ENCODE results near the gene MNAT1.

MNAT1 gene

DNA sequence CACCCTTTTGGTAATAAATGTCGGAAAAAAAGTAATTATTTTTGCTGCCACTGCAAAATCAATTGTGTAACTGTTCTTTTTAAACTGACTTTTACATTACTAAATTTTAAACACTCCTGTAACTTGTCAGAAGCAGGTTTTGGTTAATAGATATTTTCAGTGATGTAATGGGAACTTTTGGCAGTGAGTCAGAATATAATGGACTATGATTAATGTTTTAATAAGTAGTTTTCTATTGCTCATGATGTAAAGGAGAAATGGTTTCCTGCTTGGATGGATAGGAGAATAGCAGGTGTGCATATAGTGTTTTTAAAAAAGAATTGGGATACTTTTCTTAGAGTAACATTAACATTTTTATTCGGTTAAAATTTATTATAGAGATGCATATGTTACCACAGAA, 187.5 kb downstream of the MNAT1 start:
- no peaks in the 10 kb centered on the region for H3K27me3 ChIP-seq (ENCODE audit: control insufficient read depth in 3 of 3, insufficient read depth in 3 of 3, low read depth in 1 of 3, low read length in 3 of 3)
- H3K79me1 ChIP-seq (ENCODE audit: low read depth, low read length) = no peaks in the 10 kb centered on the region
- H3K18ac ChIP-seq (ENCODE audit: low read length) = no peak overlapping the region
- H3K27ac ChIP-seq (replicated peaks; ENCODE audit: low read length) = no peak overlapping the region
- no peak overlapping the region for H2BK120ac ChIP-seq (ENCODE audit: low read depth, low read length)
- no peak for DNase-seq (ENCODE audit: low spot score)
- no peak overlapping the region for H3K4ac ChIP-seq (ENCODE audit: low read length)
- H3K4me2 ChIP-seq (ENCODE audit: insufficient read depth, low read length, poor library complexity, severe bottlenecking) = no peak overlapping the region
- no peak overlapping the region for H2BK15ac ChIP-seq (ENCODE audit: low read length)
- H3K14ac ChIP-seq (ENCODE audit: low read length) = no peak overlapping the region
- no peaks in the 10 kb centered on the region for H3K9me3 ChIP-seq (replicated peaks in 1 of 2; ENCODE audit: control insufficient read depth in 2 of 2, insufficient read depth in 1 of 2, low read depth in 1 of 2, low read length in 2 of 2)
- H4K91ac ChIP-seq (ENCODE audit: low read depth, low read length, poor library complexity) = no peak overlapping the region
- WGBS, 2 donors (ENCODE audit: extremely low coverage in 2 of 2, insufficient read length in 2 of 2, insufficient replicate concordance in 1 of 2) = no CpG with 5 or more reads among the region's 2 CpGs
- H3K9ac ChIP-seq (ENCODE audit: low read depth, low read length, poor library complexity) = no peak overlapping the region
- H3K4me3 ChIP-seq (ENCODE audit: low read length in 2 of 2) = no peak overlapping the region
- H2AFZ ChIP-seq (ENCODE audit: low read length) = no peak overlapping the region
- no peaks in the 10 kb centered on the region for H3K4me1 ChIP-seq (ENCODE audit: control insufficient read depth in 2 of 2, insufficient read depth in 1 of 2, low read depth in 1 of 2, low read length in 2 of 2)
- H3K36me3 ChIP-seq (replicated peaks in 1 of 2; ENCODE audit: control insufficient read depth in 2 of 2, insufficient read depth in 2 of 2, low read length in 2 of 2) = peaks cover 0 to 1% of the 10 kb centered on the region in 2 donors
- no peak overlapping the region for H2AK5ac ChIP-seq (ENCODE audit: low read depth, low read length)
- no peak overlapping the region for H2BK5ac ChIP-seq (ENCODE audit: low read length)
- no peak overlapping the region for H4K8ac ChIP-seq (ENCODE audit: low read depth, low read length)
- no peak overlapping the region for H3K23ac ChIP-seq (ENCODE audit: low read depth, low read length, poor library complexity)
- no peak overlapping the region for H2BK12ac ChIP-seq (ENCODE audit: low read length)

DNA sequence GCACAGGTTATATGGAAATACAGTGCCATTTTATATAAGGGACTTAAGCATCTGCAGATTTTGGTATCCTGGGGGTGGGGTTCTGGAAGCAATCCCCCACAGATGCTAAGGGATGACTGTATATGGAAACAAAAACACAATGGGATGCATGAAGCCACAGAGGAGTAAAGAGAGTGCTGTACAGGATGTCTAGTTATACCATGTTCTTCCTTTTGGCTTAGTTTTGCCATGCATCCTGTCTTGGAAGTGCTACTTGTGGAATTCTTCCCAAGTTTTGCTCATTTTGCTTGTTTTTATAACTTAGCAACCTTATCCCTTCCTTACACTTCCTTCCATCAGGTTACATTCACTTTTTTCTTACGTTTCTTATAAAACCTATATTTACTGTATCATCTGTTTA, 190.7 kb downstream of the MNAT1 start:
- no peak overlapping the region for H3K18ac ChIP-seq (ENCODE audit: low read length)
- no peak for DNase-seq (ENCODE audit: low spot score)
- H3K23ac ChIP-seq (ENCODE audit: low read depth, low read length, poor library complexity) = no peak overlapping the region
- no peak overlapping the region for H4K91ac ChIP-seq (ENCODE audit: low read depth, low read length, poor library complexity)
- no peak overlapping the region for H2AFZ ChIP-seq (ENCODE audit: low read length)
- no peak overlapping the region for H4K8ac ChIP-seq (ENCODE audit: low read depth, low read length)
- no peak overlapping the region for H3K4me3 ChIP-seq (ENCODE audit: low read length in 2 of 2)
- H2BK120ac ChIP-seq (ENCODE audit: low read depth, low read length) = no peak overlapping the region
- no peaks in the 10 kb centered on the region for H3K27me3 ChIP-seq (ENCODE audit: control insufficient read depth in 3 of 3, insufficient read depth in 3 of 3, low read depth in 1 of 3, low read length in 3 of 3)
- H3K9me3 ChIP-seq (replicated peaks in 1 of 2; ENCODE audit: control insufficient read depth in 2 of 2, insufficient read depth in 1 of 2, low read depth in 1 of 2, low read length in 2 of 2) = no peaks in the 10 kb centered on the region
- no peaks in the 10 kb centered on the region for H3K36me3 ChIP-seq (replicated peaks in 1 of 2; ENCODE audit: control insufficient read depth in 2 of 2, insufficient read depth in 2 of 2, low read length in 2 of 2)
- H3K9ac ChIP-seq (ENCODE audit: low read depth, low read length, poor library complexity) = no peak overlapping the region
- no peak overlapping the region for H3K4ac ChIP-seq (ENCODE audit: low read length)
- H3K27ac ChIP-seq (replicated peaks; ENCODE audit: low read length) = no peak overlapping the region
- H3K4me1 ChIP-seq (ENCODE audit: control insufficient read depth in 2 of 2, insufficient read depth in 1 of 2, low read depth in 1 of 2, low read length in 2 of 2) = no peaks in the 10 kb centered on the region
- no peak overlapping the region for H2BK15ac ChIP-seq (ENCODE audit: low read length)
- no peaks in the 10 kb centered on the region for H3K79me1 ChIP-seq (ENCODE audit: low read depth, low read length)
- H3K14ac ChIP-seq (ENCODE audit: low read length) = no peak overlapping the region
- no peak overlapping the region for H3K4me2 ChIP-seq (ENCODE audit: insufficient read depth, low read length, poor library complexity, severe bottlenecking)
- no peak overlapping the region for H2AK5ac ChIP-seq (ENCODE audit: low read depth, low read length)
- H2BK12ac ChIP-seq (ENCODE audit: low read length) = no peak overlapping the region
- 100% methylated on average over 1 of the region's 1 CpG for whole genome bisulfite sequencing, 2 donors (ENCODE audit: extremely low coverage in 2 of 2, insufficient read length in 2 of 2, insufficient replicate concordance in 1 of 2)
- H2BK5ac ChIP-seq (ENCODE audit: low read length) = no peak overlapping the region

DNA sequence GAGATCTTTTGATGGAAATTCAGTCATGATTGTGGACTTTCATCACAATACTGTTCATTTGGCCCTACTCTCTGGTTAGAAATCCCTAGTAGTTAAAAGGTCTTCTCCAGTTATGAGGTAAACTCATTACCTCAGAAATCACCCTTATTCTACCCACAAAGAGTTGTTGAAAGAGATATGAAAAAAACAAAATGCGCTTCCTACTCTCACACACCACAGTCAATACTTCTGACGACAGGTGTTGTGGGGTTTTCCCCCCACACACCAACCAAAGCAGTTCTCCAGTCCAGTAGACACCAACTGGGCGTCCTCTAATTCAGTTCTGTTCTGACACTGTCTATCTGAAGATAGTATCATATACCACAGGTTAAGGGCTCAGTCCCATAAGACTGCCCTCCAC, 191.4 kb downstream of the MNAT1 start:
- Histone ChIP-seq H3K4me1 (ENCODE audit: control insufficient read depth in 2 of 2, insufficient read depth in 1 of 2, low read depth in 1 of 2, low read length in 2 of 2) (peaks cover 0 to 1% of the 10 kb centered on the region in 2 donors), H3K9me3 (replicated peaks in 1 of 2; ENCODE audit: control insufficient read depth in 2 of 2, insufficient read depth in 1 of 2, low read depth in 1 of 2, low read length in 2 of 2) (no peaks in the 10 kb centered on the region), H3K79me1 (ENCODE audit: low read depth, low read length) (no peaks in the 10 kb centered on the region), H3K27me3 (ENCODE audit: control insufficient read depth in 3 of 3, insufficient read depth in 3 of 3, low read depth in 1 of 3, low read length in 3 of 3) (no peaks in the 10 kb centered on the region), H4K91ac (ENCODE audit: low read depth, low read length, poor library complexity) (no peak overlapping the region), H3K36me3 (replicated peaks in 1 of 2; ENCODE audit: control insufficient read depth in 2 of 2, insufficient read depth in 2 of 2, low read length in 2 of 2) (no peaks in the 10 kb centered on the region), H2AFZ (ENCODE audit: low read length) (no peak overlapping the region), H3K4me3 (ENCODE audit: low read length in 2 of 2) (no peak overlapping the region), H3K14ac (ENCODE audit: low read length) (no peak overlapping the region), H2BK5ac (ENCODE audit: low read length) (no peak overlapping the region), H3K9ac (ENCODE audit: low read depth, low read length, poor library complexity) (no peak overlapping the region), H2BK15ac (ENCODE audit: low read length) (no peak overlapping the region), H2BK12ac (ENCODE audit: low read length) (no peak overlapping the region), H3K18ac (ENCODE audit: low read length) (no peak overlapping the region), H3K23ac (ENCODE audit: low read depth, low read length, poor library complexity) (no peak overlapping the region), H2BK120ac (ENCODE audit: low read depth, low read length) (no peak overlapping the region), H4K8ac (ENCODE audit: low read depth, low read length) (no peak overlapping the region), H3K4me2 (ENCODE audit: insufficient read depth, low read length, poor library complexity, severe bottlenecking) (no peak overlapping the region), H2AK5ac (ENCODE audit: low read depth, low read length) (no peak overlapping the region), H3K27ac (replicated peaks; ENCODE audit: low read length) (no peak overlapping the region), H3K4ac (ENCODE audit: low read length) (no peak overlapping the region)
- no CpG with 5 or more reads among the region's 3 CpGs for WGBS, 2 donors (ENCODE audit: extremely low coverage in 2 of 2, insufficient read length in 2 of 2, insufficient replicate concordance in 1 of 2)
- DNase-seq (ENCODE audit: low spot score) = no peak

DNA sequence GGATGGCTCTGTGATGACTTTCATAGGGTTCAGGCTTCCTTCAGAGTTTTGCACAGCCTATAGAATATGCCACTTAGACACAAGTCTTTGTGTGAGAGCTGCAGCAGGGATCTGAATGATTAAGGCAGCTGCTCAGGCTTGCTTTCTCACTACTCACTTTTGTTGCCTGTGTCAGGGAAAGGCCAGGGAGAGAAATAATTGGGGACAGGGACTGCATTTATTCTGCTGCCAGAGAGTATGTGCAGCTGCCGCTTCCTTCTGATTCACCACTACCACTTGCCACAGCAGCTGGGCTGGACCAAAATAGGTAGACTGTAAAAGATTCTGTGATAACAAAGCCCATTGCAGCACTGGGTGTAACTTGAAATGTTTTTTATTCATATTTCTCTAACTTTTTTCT, 196.7 kb downstream of the MNAT1 start:
- Histone ChIP-seq H4K91ac (ENCODE audit: low read depth, low read length, poor library complexity) (no peak overlapping the region), H3K4me3 (ENCODE audit: low read length in 2 of 2) (no peak overlapping the region), H3K18ac (ENCODE audit: low read length) (no peak overlapping the region), H3K4me1 (ENCODE audit: control insufficient read depth in 2 of 2, insufficient read depth in 1 of 2, low read depth in 1 of 2, low read length in 2 of 2) (peaks cover 3 to 4% of the 10 kb centered on the region in 2 donors), H3K27me3 (ENCODE audit: control insufficient read depth in 3 of 3, insufficient read depth in 3 of 3, low read depth in 1 of 3, low read length in 3 of 3) (no peaks in the 10 kb centered on the region), H3K79me1 (ENCODE audit: low read depth, low read length) (peaks cover 3% of the 10 kb centered on the region), H2AK5ac (ENCODE audit: low read depth, low read length) (no peak overlapping the region), H3K27ac (replicated peaks; ENCODE audit: low read length) (peak overlapping the region; percentile 26), H3K9me3 (replicated peaks in 1 of 2; ENCODE audit: control insufficient read depth in 2 of 2, insufficient read depth in 1 of 2, low read depth in 1 of 2, low read length in 2 of 2) (no peaks in the 10 kb centered on the region), H2BK12ac (ENCODE audit: low read length) (no peak overlapping the region), H3K23ac (ENCODE audit: low read depth, low read length, poor library complexity) (no peak overlapping the region), H2BK5ac (ENCODE audit: low read length) (no peak overlapping the region), H4K8ac (ENCODE audit: low read depth, low read length) (no peak overlapping the region), H2BK15ac (ENCODE audit: low read length) (no peak overlapping the region), H2BK120ac (ENCODE audit: low read depth, low read length) (no peak overlapping the region), H3K36me3 (replicated peaks in 1 of 2; ENCODE audit: control insufficient read depth in 2 of 2, insufficient read depth in 2 of 2, low read length in 2 of 2) (no peaks in the 10 kb centered on the region), H3K14ac (ENCODE audit: low read length) (no peak overlapping the region), H3K9ac (ENCODE audit: low read depth, low read length, poor library complexity) (no peak overlapping the region), H3K4ac (ENCODE audit: low read length) (no peak overlapping the region), H2AFZ (ENCODE audit: low read length) (no peak overlapping the region), H3K4me2 (ENCODE audit: insufficient read depth, low read length, poor library complexity, severe bottlenecking) (no peak overlapping the region)
- DNase-seq (ENCODE audit: low spot score) = peak; percentile 26
- no CpG with 5 or more reads among the region's 1 CpG for WGBS, 2 donors (ENCODE audit: extremely low coverage in 2 of 2, insufficient read length in 2 of 2, insufficient replicate concordance in 1 of 2)
